GM12872 (cell line): ENCODE results near the gene SPPL3.

Experiments used
- CTCF ChIP-seq: IDR thresholded peaks from 3 replicates; pipeline ENCODE4 v1.5.1; 2011; ENCODE audit warnings: low read depth, mild to moderate bottlenecking, low read length, moderate library complexity; ENCODE audit not compliant: insufficient read depth

Gene SPPL3

DNA sequence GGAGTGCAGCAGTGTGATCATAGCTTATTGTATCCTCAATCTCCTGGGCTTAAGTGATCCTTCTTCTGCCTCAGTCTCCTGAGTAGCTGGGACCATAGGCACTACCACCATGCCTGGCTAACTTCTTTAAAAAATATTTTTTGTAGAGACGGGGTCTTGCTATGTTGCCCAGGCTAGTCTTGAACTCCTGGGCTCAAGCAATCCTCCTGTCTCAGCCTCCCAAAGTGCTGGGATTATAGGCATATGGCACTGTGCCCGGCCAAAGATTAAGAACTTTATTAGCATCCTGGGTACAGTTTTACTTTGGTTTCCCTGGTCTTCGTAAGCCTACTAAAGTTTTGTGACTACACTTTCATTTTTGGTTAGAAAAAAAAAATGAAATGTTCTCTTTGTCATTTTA, 94.1 kb downstream of the SPPL3 start:
- TF ChIP-seq CTCF, result no peak

GRCh38 chr12:120804428-120804827, 99.7 kb downstream of the SPPL3 start:
- no peak for TF ChIP-seq CTCF

- TF ChIP-seq CTCF, result no peak
Observed at GRCh38 chr12:120801146-120801545, 103.0 kb downstream of the SPPL3 start.

DNA sequence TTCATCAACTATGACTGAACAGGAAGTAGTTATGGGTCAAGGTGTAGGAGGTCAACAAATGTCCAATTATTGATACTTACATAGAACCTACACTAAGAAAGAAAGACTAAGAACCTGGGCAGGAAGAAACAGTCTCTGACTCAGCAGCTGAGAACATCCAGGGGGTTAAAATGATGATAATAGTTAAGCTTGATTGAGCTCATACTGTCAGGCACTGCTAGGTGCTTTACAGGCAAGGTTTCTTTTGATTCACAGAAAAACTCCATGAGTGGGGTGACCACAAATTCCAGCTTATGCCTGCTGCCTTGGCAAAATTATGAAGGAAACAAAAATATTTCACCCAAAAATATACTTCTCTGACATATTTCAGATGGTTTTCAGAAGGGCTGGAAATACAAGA, 103.5 kb downstream of the SPPL3 start:
- no peak for TF ChIP-seq CTCF

GRCh38 chr12:120799243-120800045, 104.7 kb downstream of the SPPL3 start:
- no peak for TF ChIP-seq CTCF

- no peak for TF ChIP-seq CTCF
Observed at GRCh38 chr12:120798696-120799095, 105.5 kb downstream of the SPPL3 start.

DNA sequence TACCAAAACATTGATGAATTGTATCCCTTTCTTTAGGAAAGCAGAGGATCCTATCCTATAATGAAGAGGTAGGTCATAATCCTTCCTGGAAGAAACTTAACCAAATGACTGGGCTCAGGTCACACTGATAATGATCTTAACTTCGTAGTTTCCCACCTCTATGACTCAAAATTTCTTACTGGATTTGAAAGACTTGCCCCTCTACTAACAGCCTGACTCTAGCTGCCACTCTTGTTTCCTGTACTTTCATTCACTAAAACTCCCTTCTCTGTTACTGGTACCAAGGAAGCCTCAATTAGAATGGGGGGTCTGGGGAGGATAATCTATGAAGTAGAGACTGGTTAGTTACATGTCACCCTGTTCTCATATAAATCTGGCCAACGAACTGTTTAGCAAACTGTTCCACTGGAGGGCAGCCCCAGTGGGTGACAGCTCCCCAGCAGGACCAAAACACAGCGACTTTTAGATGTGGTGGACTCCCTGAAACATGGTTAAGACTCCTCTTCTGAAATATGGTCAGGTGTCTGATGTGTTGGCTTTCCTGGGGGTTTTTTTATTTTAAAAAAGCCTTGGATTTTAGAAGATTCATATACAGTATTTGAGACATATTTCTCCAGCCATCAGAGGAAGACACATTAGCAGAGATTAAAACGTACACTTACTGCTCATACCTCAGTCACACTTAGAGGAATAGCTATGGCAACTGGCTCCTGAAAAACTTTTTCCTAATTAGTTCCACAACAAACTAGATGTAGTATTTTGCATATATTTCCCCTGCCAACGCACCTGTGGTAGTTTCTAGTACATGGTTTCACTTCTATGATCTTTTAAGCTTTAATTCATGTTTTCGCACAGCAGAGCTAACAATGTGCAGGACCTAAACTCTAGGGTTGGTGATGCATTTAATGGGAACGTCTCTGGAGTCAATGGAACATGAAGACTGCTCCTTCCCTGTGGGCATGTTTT, 106.2 kb downstream of the SPPL3 start:
- 0 out of 3 replicates have a peak, but pooled peaks have one; percentile 25 for TF ChIP-seq CTCF
